ENCODE results near the gene RBPJ.

DNA sequence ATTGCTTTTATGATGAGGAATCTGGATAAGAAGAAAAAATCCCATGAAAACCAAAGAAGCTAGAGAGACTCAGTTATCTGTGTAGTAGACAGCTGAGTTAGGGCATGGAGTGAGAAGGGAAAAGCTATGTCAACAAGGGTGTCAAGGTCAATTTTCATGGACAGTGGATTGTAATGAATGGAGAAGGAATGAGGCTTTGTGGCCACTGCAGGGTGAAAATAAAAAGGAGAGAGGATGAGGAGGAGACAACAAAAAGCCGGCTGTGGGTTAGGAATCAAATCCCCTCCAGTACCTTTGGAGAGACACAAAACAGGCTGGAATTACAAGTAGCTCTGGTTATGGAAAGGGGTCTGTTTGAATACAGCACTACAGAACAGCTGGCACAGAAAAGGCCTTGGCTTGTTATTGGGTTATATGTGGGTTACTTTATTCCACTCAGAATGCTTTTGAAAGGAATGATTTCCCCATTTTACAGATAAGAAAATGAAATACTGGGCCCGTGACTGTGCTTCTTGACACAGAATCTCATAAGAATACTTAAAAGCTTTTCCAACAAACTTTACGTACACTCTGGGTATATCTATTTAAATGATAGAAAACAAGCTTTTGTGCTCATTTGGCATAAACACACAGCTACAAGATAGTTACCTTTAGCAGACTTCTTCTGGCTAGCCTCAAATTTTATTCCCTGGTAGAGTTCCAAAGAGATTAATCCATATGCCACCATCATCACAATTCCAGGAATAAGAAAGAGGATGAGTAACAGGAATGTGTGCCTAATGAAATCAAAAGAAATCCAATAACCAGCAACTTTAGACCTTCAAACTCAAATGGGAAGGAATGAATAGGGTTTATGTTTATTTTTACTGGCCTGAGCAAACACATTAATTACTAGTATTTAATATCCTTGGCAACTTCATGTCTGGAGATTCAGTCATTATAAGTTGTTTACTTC, 162.0 kb downstream of the RBPJ start:
- no peak for TF ChIP-seq CTCF (conservative IDR thresholded peaks at IDR 0.05; ENCODE audit: low read depth, low read length)
- TF ChIP-seq EZH2 (IDR thresholded peaks at IDR 0.05; ENCODE audit: borderline replicate concordance, low read depth, low read length, poor library complexity, severe bottlenecking), result no peak
